GM12878 (cell line): ENCODE results near the gene GAR1.

Experiments used
- MEF2B ChIP-seq: fragments of 450-650 bp; IDR thresholded peaks from 2 replicates; pipeline ENCODE4 v1.6.1; 2018; ENCODE audit warnings: mild to moderate bottlenecking, moderate library complexity; ENCODE audit not compliant: partially characterized antibody, poor library complexity, severe bottlenecking
- MXI1 ChIP-seq: fragments of 150-350 bp; IDR thresholded peaks from 2 replicates; pipeline ENCODE4 v1.6.1; 2011; ENCODE audit warnings: low read depth, mild to moderate bottlenecking, inconsistent platforms, low read length, improper control_type of control experiment
- MYC ChIP-seq: IDR thresholded peaks from 2 replicates; pipeline ENCODE4 v1.6.1; 2011; ENCODE audit warnings: mild to moderate bottlenecking, low read length, moderate library complexity, inconsistent platforms; ENCODE audit not compliant: insufficient read depth, insufficient replicate concordance, insufficient read length, severe bottlenecking
- POLR2A ChIP-seq: IDR thresholded peaks from 2 replicates; pipeline ENCODE4 v1.6.1; 2011; ENCODE audit warnings: low read depth, mild to moderate bottlenecking, low read length
- SREBF1 ChIP-seq: IDR thresholded peaks from 2 replicates; pipeline ENCODE4 v1.6.1; 2012; ENCODE audit warnings: mild to moderate bottlenecking, low read length
- SUPT20H ChIP-seq: IDR thresholded peaks from 2 replicates; pipeline ENCODE4 v1.6.1; 2011; ENCODE audit warnings: low read depth, mild to moderate bottlenecking, low read length, moderate library complexity, borderline replicate concordance; ENCODE audit not compliant: control insufficient read depth
- TF ChIP-seq, protein P1 (sequence below), 3 experiments: IDR thresholded peaks in 2 of 3; conservative IDR thresholded peaks in 1 of 3; 2 replicates each; pipeline ENCODE4 v1.5.1; 2011; ENCODE audit warnings: low read depth in 3 of 3, low read length in 3 of 3, mild to moderate bottlenecking in 3 of 3, control low read depth in 2 of 3, moderate library complexity in 2 of 3, inconsistent platforms in 1 of 3, mixed read lengths in 1 of 3; ENCODE audit not compliant: control insufficient read depth in 2 of 3, insufficient read depth in 1 of 3; ENCODE audit errors: extremely low read depth in 1 of 3
- TF ChIP-seq, protein P2 (sequence below): fragments of 450-650 bp; IDR thresholded peaks from 2 replicates; pipeline ENCODE4 v1.6.1; 2016; ENCODE audit warnings: mild to moderate bottlenecking, moderate library complexity, borderline replicate concordance
- TF ChIP-seq, protein P3 (sequence below): IDR thresholded peaks from 2 replicates; pipeline ENCODE4 v1.6.1; 2012; ENCODE audit warnings: low read length, inconsistent platforms
- TF ChIP-seq, protein P4 (sequence below): IDR thresholded peaks from 2 replicates; pipeline ENCODE4 v1.6.1; 2011; ENCODE audit warnings: low read depth, mild to moderate bottlenecking, low read length, moderate library complexity, borderline replicate concordance; ENCODE audit errors: extremely low read depth
- TF ChIP-seq, protein P5 (sequence below): IDR thresholded peaks from 2 replicates; pipeline ENCODE4 v1.6.1; 2012; ENCODE audit warnings: mild to moderate bottlenecking, low read depth, low read length
- TF ChIP-seq, protein P6 (sequence below): fragments of 450-650 bp; IDR thresholded peaks from 2 replicates; pipeline ENCODE4 v1.6.1; 2018; ENCODE audit warnings: mild to moderate bottlenecking, low read depth, moderate library complexity; ENCODE audit not compliant: partially characterized antibody

DNA sequence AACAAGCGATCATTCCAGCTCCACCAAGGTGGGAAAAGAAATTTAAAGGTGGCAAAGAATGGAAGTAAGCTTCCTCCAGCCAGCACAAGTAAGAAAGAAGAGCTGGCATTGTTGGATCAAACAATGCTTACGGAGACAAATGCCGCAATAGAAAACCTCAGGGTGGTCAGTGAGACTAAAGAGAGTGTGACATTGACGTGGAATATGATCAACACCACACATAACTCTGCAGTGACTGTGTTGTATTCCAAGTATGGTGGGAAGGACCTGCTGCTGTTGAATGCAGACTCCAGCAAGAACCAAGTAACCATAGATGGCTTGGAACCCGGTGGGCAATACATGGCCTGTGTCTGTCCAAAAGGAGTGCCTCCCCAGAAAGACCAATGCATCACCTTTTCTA, 54.5 kb downstream of the GAR1 start:
- TF ChIP-seq, protein P1, sequence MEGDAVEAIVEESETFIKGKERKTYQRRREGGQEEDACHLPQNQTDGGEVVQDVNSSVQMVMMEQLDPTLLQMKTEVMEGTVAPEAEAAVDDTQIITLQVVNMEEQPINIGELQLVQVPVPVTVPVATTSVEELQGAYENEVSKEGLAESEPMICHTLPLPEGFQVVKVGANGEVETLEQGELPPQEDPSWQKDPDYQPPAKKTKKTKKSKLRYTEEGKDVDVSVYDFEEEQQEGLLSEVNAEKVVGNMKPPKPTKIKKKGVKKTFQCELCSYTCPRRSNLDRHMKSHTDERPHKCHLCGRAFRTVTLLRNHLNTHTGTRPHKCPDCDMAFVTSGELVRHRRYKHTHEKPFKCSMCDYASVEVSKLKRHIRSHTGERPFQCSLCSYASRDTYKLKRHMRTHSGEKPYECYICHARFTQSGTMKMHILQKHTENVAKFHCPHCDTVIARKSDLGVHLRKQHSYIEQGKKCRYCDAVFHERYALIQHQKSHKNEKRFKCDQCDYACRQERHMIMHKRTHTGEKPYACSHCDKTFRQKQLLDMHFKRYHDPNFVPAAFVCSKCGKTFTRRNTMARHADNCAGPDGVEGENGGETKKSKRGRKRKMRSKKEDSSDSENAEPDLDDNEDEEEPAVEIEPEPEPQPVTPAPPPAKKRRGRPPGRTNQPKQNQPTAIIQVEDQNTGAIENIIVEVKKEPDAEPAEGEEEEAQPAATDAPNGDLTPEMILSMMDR (IDR thresholded peaks at IDR 0.05 in 2 of 3, conservative IDR thresholded peaks at IDR 0.05 in 1 of 3; ENCODE audit: control insufficient read depth in 2 of 3, extremely low read depth in 1 of 3, insufficient read depth in 1 of 3, low read depth in 3 of 3, low read length in 3 of 3) = no peak
- TF ChIP-seq, protein P2, sequence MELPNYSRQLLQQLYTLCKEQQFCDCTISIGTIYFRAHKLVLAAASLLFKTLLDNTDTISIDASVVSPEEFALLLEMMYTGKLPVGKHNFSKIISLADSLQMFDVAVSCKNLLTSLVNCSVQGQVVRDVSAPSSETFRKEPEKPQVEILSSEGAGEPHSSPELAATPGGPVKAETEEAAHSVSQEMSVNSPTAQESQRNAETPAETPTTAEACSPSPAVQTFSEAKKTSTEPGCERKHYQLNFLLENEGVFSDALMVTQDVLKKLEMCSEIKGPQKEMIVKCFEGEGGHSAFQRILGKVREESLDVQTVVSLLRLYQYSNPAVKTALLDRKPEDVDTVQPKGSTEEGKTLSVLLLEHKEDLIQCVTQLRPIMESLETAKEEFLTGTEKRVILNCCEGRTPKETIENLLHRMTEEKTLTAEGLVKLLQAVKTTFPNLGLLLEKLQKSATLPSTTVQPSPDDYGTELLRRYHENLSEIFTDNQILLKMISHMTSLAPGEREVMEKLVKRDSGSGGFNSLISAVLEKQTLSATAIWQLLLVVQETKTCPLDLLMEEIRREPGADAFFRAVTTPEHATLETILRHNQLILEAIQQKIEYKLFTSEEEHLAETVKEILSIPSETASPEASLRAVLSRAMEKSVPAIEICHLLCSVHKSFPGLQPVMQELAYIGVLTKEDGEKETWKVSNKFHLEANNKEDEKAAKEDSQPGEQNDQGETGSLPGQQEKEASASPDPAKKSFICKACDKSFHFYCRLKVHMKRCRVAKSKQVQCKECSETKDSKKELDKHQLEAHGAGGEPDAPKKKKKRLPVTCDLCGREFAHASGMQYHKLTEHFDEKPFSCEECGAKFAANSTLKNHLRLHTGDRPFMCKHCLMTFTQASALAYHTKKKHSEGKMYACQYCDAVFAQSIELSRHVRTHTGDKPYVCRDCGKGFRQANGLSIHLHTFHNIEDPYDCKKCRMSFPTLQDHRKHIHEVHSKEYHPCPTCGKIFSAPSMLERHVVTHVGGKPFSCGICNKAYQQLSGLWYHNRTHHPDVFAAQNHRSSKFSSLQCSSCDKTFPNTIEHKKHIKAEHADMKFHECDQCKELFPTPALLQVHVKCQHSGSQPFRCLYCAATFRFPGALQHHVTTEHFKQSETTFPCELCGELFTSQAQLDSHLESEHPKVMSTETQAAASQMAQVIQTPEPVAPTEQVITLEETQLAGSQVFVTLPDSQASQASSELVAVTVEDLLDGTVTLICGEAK = no peak
- no peak for TF ChIP-seq SREBF1
- TF ChIP-seq MYC = no peak
- no peak for TF ChIP-seq MEF2B
- no peak for TF ChIP-seq MXI1
- TF ChIP-seq POLR2A = no peak
- TF ChIP-seq, protein P3, sequence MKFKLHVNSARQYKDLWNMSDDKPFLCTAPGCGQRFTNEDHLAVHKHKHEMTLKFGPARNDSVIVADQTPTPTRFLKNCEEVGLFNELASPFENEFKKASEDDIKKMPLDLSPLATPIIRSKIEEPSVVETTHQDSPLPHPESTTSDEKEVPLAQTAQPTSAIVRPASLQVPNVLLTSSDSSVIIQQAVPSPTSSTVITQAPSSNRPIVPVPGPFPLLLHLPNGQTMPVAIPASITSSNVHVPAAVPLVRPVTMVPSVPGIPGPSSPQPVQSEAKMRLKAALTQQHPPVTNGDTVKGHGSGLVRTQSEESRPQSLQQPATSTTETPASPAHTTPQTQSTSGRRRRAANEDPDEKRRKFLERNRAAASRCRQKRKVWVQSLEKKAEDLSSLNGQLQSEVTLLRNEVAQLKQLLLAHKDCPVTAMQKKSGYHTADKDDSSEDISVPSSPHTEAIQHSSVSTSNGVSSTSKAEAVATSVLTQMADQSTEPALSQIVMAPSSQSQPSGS = no peak
- TF ChIP-seq, protein P4, sequence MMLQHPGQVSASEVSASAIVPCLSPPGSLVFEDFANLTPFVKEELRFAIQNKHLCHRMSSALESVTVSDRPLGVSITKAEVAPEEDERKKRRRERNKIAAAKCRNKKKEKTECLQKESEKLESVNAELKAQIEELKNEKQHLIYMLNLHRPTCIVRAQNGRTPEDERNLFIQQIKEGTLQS = no peak
- TF ChIP-seq, protein P5, sequence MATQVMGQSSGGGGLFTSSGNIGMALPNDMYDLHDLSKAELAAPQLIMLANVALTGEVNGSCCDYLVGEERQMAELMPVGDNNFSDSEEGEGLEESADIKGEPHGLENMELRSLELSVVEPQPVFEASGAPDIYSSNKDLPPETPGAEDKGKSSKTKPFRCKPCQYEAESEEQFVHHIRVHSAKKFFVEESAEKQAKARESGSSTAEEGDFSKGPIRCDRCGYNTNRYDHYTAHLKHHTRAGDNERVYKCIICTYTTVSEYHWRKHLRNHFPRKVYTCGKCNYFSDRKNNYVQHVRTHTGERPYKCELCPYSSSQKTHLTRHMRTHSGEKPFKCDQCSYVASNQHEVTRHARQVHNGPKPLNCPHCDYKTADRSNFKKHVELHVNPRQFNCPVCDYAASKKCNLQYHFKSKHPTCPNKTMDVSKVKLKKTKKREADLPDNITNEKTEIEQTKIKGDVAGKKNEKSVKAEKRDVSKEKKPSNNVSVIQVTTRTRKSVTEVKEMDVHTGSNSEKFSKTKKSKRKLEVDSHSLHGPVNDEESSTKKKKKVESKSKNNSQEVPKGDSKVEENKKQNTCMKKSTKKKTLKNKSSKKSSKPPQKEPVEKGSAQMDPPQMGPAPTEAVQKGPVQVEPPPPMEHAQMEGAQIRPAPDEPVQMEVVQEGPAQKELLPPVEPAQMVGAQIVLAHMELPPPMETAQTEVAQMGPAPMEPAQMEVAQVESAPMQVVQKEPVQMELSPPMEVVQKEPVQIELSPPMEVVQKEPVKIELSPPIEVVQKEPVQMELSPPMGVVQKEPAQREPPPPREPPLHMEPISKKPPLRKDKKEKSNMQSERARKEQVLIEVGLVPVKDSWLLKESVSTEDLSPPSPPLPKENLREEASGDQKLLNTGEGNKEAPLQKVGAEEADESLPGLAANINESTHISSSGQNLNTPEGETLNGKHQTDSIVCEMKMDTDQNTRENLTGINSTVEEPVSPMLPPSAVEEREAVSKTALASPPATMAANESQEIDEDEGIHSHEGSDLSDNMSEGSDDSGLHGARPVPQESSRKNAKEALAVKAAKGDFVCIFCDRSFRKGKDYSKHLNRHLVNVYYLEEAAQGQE = no peak
- no peak for TF ChIP-seq SUPT20H
- TF ChIP-seq, protein P6, sequence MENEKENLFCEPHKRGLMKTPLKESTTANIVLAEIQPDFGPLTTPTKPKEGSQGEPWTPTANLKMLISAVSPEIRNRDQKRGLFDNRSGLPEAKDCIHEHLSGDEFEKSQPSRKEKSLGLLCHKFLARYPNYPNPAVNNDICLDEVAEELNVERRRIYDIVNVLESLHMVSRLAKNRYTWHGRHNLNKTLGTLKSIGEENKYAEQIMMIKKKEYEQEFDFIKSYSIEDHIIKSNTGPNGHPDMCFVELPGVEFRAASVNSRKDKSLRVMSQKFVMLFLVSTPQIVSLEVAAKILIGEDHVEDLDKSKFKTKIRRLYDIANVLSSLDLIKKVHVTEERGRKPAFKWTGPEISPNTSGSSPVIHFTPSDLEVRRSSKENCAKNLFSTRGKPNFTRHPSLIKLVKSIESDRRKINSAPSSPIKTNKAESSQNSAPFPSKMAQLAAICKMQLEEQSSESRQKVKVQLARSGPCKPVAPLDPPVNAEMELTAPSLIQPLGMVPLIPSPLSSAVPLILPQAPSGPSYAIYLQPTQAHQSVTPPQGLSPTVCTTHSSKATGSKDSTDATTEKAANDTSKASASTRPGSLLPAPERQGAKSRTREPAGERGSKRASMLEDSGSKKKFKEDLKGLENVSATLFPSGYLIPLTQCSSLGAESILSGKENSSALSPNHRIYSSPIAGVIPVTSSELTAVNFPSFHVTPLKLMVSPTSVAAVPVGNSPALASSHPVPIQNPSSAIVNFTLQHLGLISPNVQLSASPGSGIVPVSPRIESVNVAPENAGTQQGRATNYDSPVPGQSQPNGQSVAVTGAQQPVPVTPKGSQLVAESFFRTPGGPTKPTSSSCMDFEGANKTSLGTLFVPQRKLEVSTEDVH = no peak
